Spleen (tissue), 7 donors: Measurements from ENCODE around the gene MRPL46.

ENCODE experiments used
- CTCF ChIP-seq, 11 experiments: fragments of 200-600 bp in 7 of 11; fragments of 450-650 bp in 4 of 11; sonication (generic) in 4 of 11; IDR thresholded peaks in 8 of 11; conservative IDR thresholded peaks in 3 of 11; 1 replicate in 7 of 11; 2 replicates in 4 of 11; pipeline versions ENCODE4 v1.4.0 to v1.8.0; 2016 to 2021; ENCODE audit warnings: antibody characterized with exemption in 11 of 11, inconsistent platforms in 4 of 11, mild to moderate bottlenecking in 1 of 11
- POLR2A ChIP-seq, 3 donors: fragments of 450-650 bp; IDR thresholded peaks; one replicate each; pipeline ENCODE4 v1.5.1; 2017; ENCODE audit warnings: antibody characterized with exemption in 3 of 3, mild to moderate bottlenecking in 1 of 3
- donor health status: DM: no; HTN: no; CAD: no; lungs with moderate emphysema.
- donor health status: DM: no; HTN: no; CAD: no.
- donor health status: DM: no; HTN: no; CAD: no.

- TF ChIP-seq CTCF (IDR thresholded peaks at IDR 0.05 in 8 of 11, conservative IDR thresholded peaks at IDR 0.05 in 3 of 11) (no peak), POLR2A (IDR thresholded peaks at IDR 0.05) (no peak)
Observed at GRCh38 chr15:88469321-88469720, 2.1 kb upstream of the MRPL46 start.
